Stimulated activated CD8-positive, alpha-beta memory T cell treated with anti-CD3 and anti-CD28 coated beads, Interleukin-7, amount 100 ng/mL, for 1 hour (primary cell): ENCODE results near the gene PARD3B.

Experiments
- DNase-seq, 2 donors: peaks; one replicate each; pipeline ENCODE4 v3.0.0-alpha.2; 2020; ENCODE audit warnings: low read depth in 2 of 2

The PARD3B gene

GRCh38 chr2:205010196-205010595 is 464.9 kb downstream of the PARD3B start:
- no peak for DNase-seq

GRCh38 chr2:205011031-205011430 is 465.8 kb downstream of the PARD3B start:
- DNase-seq = no peak

- no peak for DNase-seq
Measured at GRCh38 chr2:205012961-205013360, 467.7 kb downstream of the PARD3B start.

- DNase-seq = no peak
Measured at GRCh38 chr2:205013586-205013985, 468.3 kb downstream of the PARD3B start.

GRCh38 chr2:205014201-205014600 is 468.9 kb downstream of the PARD3B start:
- no peak for DNase-seq

GRCh38 chr2:205017381-205017780 is 472.1 kb downstream of the PARD3B start:
- DNase-seq = no peak

GRCh38 chr2:205017912-205018311 is 472.6 kb downstream of the PARD3B start:
- no peak for DNase-seq

- no peak for DNase-seq
Measured at GRCh38 chr2:205020673-205021072, 475.4 kb downstream of the PARD3B start.

- no peak for DNase-seq
Measured at GRCh38 chr2:205022841-205023240, 477.6 kb downstream of the PARD3B start.

- DNase-seq = no peak
Measured at GRCh38 chr2:205024822-205025518, 479.7 kb downstream of the PARD3B start.

- DNase-seq = no peak
Measured at GRCh38 chr2:205025580-205026240, 480.4 kb downstream of the PARD3B start.

GRCh38 chr2:205030695-205031094 is 485.4 kb downstream of the PARD3B start:
- DNase-seq = no peak

GRCh38 chr2:205032093-205032551 is 486.8 kb downstream of the PARD3B start:
- DNase-seq = no peak

GRCh38 chr2:205033431-205033830 is 488.2 kb downstream of the PARD3B start:
- no peak for DNase-seq

GRCh38 chr2:205034034-205034433 is 488.8 kb downstream of the PARD3B start:
- no peak for DNase-seq

- DNase-seq = no peak
Measured at GRCh38 chr2:205040323-205040722, 495.0 kb downstream of the PARD3B start.

- DNase-seq = no peak
Measured at GRCh38 chr2:205041472-205042130, 496.3 kb downstream of the PARD3B start.

- no peak for DNase-seq
Measured at GRCh38 chr2:205043285-205043684, 498.0 kb downstream of the PARD3B start.

- no peak for DNase-seq
Measured at GRCh38 chr2:205045706-205046105, 500.4 kb downstream of the PARD3B start.

GRCh38 chr2:205047273-205047839 is 502.1 kb downstream of the PARD3B start:
- DNase-seq = no peak

- DNase-seq = no peak
Measured at GRCh38 chr2:205051417-205051816, 506.1 kb downstream of the PARD3B start.

- DNase-seq = no peak
Measured at GRCh38 chr2:205052781-205053180, 507.5 kb downstream of the PARD3B start.
